MM.1S (cell line): Measurements from ENCODE around the gene METTL27.

ENCODE experiments used
- CTCF ChIP-seq: fragments of 300-600 bp; sonication (generic); IDR thresholded peaks from 2 replicates; pipeline ENCODE4 v1.5.1; 2016; ENCODE audit warnings: antibody characterized with exemption, low read length, mixed read lengths
- EZH2phosphoT487 ChIP-seq: fragments of 300-600 bp; sonication (generic); IDR thresholded peaks from 2 replicates; pipeline ENCODE4 v1.6.1; 2018; ENCODE audit warnings: antibody characterized with exemption, low read length

- TF ChIP-seq EZH2phosphoT487, result no peak
- TF ChIP-seq CTCF, result no peak
These were observed 22.8 kb upstream of the METTL27 start for GRCh38 chr7:73864981-73865711.
